Uterus (tissue), 4 donors: ENCODE measurements around the gene UST. TPM values are rescaled to one million over a fixed set of nuclear protein-coding genes. Genes with fewer than 3 reads are reported as not detected.

Experiments used
- DNase-seq, 2 donors: peaks; one replicate each; pipeline ENCODE4 v3.0.0-alpha.2; 2019 to 2020
- H3K27ac ChIP-seq, 2 donors: fragments of 200-600 bp; sonication (generic); 1 replicate in 1 of 2; 2 replicates in 1 of 2; pipeline ENCODE4 v1.5.1; 2016 to 2018
- H3K27me3 ChIP-seq, 2 donors: fragments of 200-600 bp; sonication (generic); one replicate each; pipeline ENCODE4 v1.5.1; 2018 to 2019; ENCODE audit warnings: control low read depth in 1 of 2
- H3K36me3 ChIP-seq, 2 donors: fragments of 200-600 bp; sonication (generic); one replicate each; pipeline ENCODE4 v1.5.1; 2019; ENCODE audit warnings: control low read depth in 1 of 2
- H3K4me1 ChIP-seq, 2 donors: fragments of 200-600 bp; sonication (generic); one replicate each; pipeline ENCODE4 v1.5.1; 2018 to 2019; ENCODE audit warnings: control low read depth in 1 of 2
- H3K4me3 ChIP-seq, 2 donors: fragments of 200-600 bp; sonication (generic); 1 replicate in 1 of 2; 2 replicates in 1 of 2; pipeline ENCODE4 v1.5.1; 2018 to 2019; ENCODE audit warnings: mild to moderate bottlenecking in 1 of 2
- H3K9me3 ChIP-seq, 2 donors: fragments of 200-600 bp; sonication (generic); one replicate each; pipeline ENCODE4 v1.5.1; 2019; ENCODE audit warnings: control low read depth in 1 of 2
- POLR2A ChIP-seq, 2 donors: fragments of 450-650 bp; IDR thresholded peaks; one replicate each; pipeline ENCODE4 v1.6.1; 2016; ENCODE audit warnings: antibody characterized with exemption in 2 of 2, mild to moderate bottlenecking in 1 of 2, moderate library complexity in 1 of 2
- intact Hi-C: fragments of 100-400 bp; cut with DNase I; formaldehyde crosslinking; loops from one replicate; pipeline ENCODE4 v1.15.1; 2023; ENCODE audit warnings: low total_unique reads
- total RNA-seq, 4 donors: library from RNA; depleted of rRNA in 3 of 4; stranded (reverse); fragments of >200 nt in 3 of 4; gene quantifications; one replicate each; pipeline versions ENCODE4 v1.1.0 to v1.2.4, GENCODE V29; 2014 to 2023
- TF ChIP-seq, protein P1 (sequence below), 4 experiments: fragments of 200-600 bp in 2 of 4; fragments of 450-650 bp in 2 of 4; sonication (generic) in 2 of 4; IDR thresholded peaks; one replicate each; pipeline ENCODE4 v1.5.1; 2016 to 2019; ENCODE audit warnings: antibody characterized with exemption in 4 of 4, mild to moderate bottlenecking in 2 of 4, moderate library complexity in 1 of 4
- donor health status: DM: yes; HTN: yes; CAD: no.

Gene UST
- total RNA-seq, 4 donors from 2014 or later, result 6.1 to 23.2 (median 17.2) TPM

DNA sequence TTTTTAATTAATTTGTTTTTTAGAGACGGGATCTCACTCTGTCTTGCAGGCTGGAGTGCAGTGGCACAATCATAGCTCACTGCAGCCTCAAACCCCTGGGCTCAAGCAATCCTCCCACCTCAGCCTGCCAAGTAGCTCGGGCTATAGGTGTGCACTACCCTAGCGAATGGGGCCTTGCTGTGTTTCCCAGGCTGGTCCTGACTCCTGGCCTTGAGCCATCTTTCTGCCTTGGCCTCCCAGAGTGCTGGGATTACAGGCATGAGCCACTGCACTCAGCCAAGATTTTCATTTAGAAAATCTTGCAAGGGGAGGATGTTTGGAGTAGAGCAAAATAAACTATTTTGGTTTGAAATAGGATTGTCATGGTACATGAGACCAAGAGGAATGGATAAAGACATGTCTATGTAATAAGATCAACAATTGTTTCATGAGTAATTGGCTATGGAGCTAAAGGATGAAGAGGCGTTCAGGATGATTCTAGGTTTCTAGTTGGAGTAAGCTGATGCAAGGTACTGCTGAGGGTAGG lies 237.8 kb downstream of the UST start:
- no peaks in the 10 kb centered on the region for H3K4me1 ChIP-seq
- no peak overlapping the region for H3K4me3 ChIP-seq
- TF ChIP-seq POLR2A (IDR thresholded peaks at IDR 0.05), result no peak
- TF ChIP-seq, protein P1, sequence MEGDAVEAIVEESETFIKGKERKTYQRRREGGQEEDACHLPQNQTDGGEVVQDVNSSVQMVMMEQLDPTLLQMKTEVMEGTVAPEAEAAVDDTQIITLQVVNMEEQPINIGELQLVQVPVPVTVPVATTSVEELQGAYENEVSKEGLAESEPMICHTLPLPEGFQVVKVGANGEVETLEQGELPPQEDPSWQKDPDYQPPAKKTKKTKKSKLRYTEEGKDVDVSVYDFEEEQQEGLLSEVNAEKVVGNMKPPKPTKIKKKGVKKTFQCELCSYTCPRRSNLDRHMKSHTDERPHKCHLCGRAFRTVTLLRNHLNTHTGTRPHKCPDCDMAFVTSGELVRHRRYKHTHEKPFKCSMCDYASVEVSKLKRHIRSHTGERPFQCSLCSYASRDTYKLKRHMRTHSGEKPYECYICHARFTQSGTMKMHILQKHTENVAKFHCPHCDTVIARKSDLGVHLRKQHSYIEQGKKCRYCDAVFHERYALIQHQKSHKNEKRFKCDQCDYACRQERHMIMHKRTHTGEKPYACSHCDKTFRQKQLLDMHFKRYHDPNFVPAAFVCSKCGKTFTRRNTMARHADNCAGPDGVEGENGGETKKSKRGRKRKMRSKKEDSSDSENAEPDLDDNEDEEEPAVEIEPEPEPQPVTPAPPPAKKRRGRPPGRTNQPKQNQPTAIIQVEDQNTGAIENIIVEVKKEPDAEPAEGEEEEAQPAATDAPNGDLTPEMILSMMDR (IDR thresholded peaks at IDR 0.05), result no peak
- H3K36me3 ChIP-seq, result no peaks in the 10 kb centered on the region
- intact Hi-C loops, result no loop called here
- no peak overlapping the region for H3K27ac ChIP-seq
- no peaks in the 10 kb centered on the region for H3K9me3 ChIP-seq
- no peaks in the 10 kb centered on the region for H3K27me3 ChIP-seq
- DNase-seq, result no peak

DNA sequence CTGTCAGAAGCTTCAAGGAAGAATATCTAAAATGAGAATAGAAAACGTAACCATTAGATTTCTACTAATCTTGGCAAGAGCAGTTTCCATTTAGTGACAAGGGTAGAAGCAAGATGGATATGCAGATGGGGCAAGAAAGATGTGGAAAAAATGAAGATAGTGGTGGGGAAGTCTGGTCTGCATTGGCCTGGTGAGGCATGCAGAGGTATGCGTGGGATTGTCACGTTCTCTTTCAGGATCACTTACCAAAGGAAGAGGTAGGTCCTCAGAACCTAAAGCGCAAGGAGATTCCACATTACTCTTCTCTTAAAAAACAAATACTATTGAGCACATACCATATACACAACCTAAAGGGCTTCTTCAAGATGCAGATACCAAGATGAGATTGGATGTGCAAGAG lies 238.7 kb downstream of the UST start:
- DNase-seq, result no peak
- H3K9me3 ChIP-seq, result no peaks in the 10 kb centered on the region
- H3K36me3 ChIP-seq, result no peaks in the 10 kb centered on the region
- intact Hi-C loops, result no loop called here
- TF ChIP-seq, protein P1 (IDR thresholded peaks at IDR 0.05), result no peak
- TF ChIP-seq POLR2A (IDR thresholded peaks at IDR 0.05), result no peak
- no peaks in the 10 kb centered on the region for H3K4me1 ChIP-seq
- no peaks in the 10 kb centered on the region for H3K27me3 ChIP-seq
- H3K4me3 ChIP-seq, result no peak overlapping the region
- no peak overlapping the region for H3K27ac ChIP-seq

DNA sequence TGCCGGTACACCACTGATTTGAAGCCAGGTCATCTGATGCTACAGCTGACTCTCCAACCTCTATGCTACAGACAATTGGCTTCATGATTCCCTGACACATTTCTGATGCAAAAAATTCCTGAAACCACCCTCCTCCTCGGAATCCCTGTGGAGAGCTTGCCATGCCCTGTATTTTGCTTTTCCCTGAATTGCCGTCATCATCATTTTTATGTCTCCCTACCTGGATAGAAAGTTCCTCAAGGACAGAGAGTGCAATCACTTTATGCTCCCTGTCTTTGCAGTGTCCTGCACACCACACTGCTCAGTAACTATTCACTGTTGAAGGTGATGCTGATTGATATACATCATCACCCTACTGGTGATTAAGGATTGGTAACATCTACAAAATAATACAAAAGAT lies 239.8 kb downstream of the UST start:
- Histone ChIP-seq H3K9me3 (no peaks in the 10 kb centered on the region), H3K27ac (no peak overlapping the region), H3K36me3 (no peaks in the 10 kb centered on the region), H3K4me3 (no peak overlapping the region), H3K27me3 (no peaks in the 10 kb centered on the region), H3K4me1 (no peaks in the 10 kb centered on the region)
- TF ChIP-seq, protein P1 (IDR thresholded peaks at IDR 0.05), result no peak
- TF ChIP-seq POLR2A (IDR thresholded peaks at IDR 0.05), result no peak
- DNase-seq, result no peak
- intact Hi-C loops, result no loop called here

DNA sequence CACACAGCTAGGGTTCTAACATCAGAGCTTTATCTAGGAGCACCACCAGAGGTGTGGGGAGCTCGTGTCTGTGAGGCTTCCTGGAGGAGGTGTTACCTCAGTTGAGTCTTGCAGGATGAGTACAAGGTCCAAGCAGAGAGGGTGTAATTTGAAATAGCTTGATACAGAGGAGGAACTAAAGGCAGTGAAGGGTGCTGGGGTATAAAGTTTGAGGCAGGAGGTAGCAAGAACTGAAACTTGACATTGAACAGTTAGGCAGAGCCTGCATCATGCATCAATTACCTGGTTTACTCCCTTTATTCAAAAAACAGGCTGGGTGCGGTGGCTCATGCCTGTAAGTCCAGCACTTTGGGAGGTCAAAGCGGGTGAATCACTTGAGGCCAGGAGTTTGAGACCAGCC lies 241.2 kb downstream of the UST start:
- no peak for DNase-seq
- TF ChIP-seq, protein P1 (IDR thresholded peaks at IDR 0.05), result no peak
- TF ChIP-seq POLR2A (IDR thresholded peaks at IDR 0.05), result no peak
- no peaks in the 10 kb centered on the region for H3K4me1 ChIP-seq
- H3K27me3 ChIP-seq, result no peaks in the 10 kb centered on the region
- H3K9me3 ChIP-seq, result no peaks in the 10 kb centered on the region
- no peaks in the 10 kb centered on the region for H3K36me3 ChIP-seq
- H3K27ac ChIP-seq, result no peak overlapping the region
- no peak overlapping the region for H3K4me3 ChIP-seq
- intact Hi-C loops, result no loop called here

DNA sequence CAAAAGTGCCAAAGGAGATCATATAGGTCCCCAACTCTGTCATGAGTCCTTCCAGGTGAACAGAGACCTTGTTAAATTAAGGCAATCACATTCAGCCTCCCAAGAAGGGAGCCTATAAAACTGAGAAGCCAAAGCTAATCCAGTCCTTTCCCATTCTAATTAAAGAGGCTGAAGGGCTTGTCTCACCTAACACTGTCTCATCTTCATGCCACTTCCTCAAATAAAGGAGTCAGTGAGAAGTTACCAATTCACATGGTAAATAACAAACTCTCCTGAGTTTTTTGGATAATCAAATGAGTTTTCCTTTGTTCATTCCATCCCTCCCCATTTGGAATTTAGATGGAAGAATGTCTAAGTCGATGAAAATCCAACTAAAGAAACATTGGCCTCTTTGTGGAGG lies 242.8 kb downstream of the UST start:
- TF ChIP-seq POLR2A (IDR thresholded peaks at IDR 0.05), result no peak
- TF ChIP-seq, protein P1 (IDR thresholded peaks at IDR 0.05), result no peak
- peak overlapping the region; percentile 46 to 59 for H3K27ac ChIP-seq
- no peak for DNase-seq

More for the DNA sequence above, 242.8 kb downstream of the UST start:
- Histone ChIP-seq H3K36me3 (no peaks in the 10 kb centered on the region), H3K27me3 (no peaks in the 10 kb centered on the region), H3K4me3 (no peak overlapping the region), H3K9me3 (no peaks in the 10 kb centered on the region), H3K4me1 (no peaks in the 10 kb centered on the region)
- intact Hi-C loops, result no loop called here
